BE2C (cell line): ENCODE results near the gene LCLAT1.

Source experiments
- DNase-seq: peaks from one replicate; pipeline ENCODE4 v3.0.0-alpha.2; 2020
- H3K27me3 ChIP-seq: fragments of 250-450 bp; sonication (Bioruptor Pico); 2 replicates; pipeline ENCODE4 v1.5.1; 2020; ENCODE audit warnings: mild to moderate bottlenecking
- H3K36me3 ChIP-seq: fragments of 250-450 bp; sonication (Bioruptor Pico); 2 replicates; pipeline ENCODE4 v1.5.1; 2020; ENCODE audit warnings: mild to moderate bottlenecking
- H3K4me1 ChIP-seq: fragments of 250-450 bp; sonication (Bioruptor Pico); 2 replicates; pipeline ENCODE4 v1.5.1; 2020
- H3K4me3 ChIP-seq: 2 replicates; pipeline ENCODE4 v1.5.1; 2011; ENCODE audit warnings: low read depth, low read length
- H3K9me3 ChIP-seq: fragments of 250-450 bp; sonication (Bioruptor Pico); 2 replicates; pipeline ENCODE4 v1.5.1; 2020
- TF ChIP-seq, protein P1 (sequence below): IDR thresholded peaks from 2 replicates; pipeline ENCODE4 v1.5.1; 2012; ENCODE audit warnings: mild to moderate bottlenecking, low read depth, low read length

Gene LCLAT1

DNA sequence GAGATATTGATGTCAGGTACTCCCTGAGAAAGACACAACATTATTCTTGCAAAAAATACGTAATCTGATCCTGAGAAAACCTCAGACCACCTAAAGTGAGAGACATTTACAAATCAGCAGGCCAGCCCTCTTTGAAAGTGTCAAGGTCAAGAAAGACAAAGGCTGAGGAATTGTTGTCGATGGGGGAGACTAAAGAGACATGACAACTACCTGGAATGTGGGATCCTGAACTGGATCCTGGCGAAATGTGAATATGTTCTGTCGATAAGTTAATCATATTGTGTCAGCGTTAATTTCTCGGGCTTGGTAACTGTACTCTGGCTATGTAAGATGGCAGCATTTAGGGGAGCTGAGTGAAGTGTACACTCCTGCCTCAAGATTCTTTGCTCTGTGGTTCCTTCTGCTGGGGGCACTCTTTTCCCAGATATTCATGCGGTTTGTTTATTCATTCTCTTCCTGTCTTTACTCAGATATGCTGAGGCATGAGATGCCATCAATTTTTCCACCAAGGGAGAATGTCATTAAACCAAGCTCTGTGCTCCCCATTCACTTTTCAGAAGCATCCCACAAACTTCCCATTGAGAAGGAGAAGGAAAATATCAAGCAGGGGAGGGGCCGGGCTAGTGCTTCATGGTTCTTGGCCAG lies 205.3 kb downstream of the LCLAT1 start:
- no peaks in the 10 kb centered on the region for H3K4me1 ChIP-seq
- no peak overlapping the region for H3K4me3 ChIP-seq
- H3K36me3 ChIP-seq = no peaks in the 10 kb centered on the region
- no peaks in the 10 kb centered on the region for H3K27me3 ChIP-seq
- DNase-seq = no peak
- no peaks in the 10 kb centered on the region for H3K9me3 ChIP-seq
- TF ChIP-seq, protein P1, sequence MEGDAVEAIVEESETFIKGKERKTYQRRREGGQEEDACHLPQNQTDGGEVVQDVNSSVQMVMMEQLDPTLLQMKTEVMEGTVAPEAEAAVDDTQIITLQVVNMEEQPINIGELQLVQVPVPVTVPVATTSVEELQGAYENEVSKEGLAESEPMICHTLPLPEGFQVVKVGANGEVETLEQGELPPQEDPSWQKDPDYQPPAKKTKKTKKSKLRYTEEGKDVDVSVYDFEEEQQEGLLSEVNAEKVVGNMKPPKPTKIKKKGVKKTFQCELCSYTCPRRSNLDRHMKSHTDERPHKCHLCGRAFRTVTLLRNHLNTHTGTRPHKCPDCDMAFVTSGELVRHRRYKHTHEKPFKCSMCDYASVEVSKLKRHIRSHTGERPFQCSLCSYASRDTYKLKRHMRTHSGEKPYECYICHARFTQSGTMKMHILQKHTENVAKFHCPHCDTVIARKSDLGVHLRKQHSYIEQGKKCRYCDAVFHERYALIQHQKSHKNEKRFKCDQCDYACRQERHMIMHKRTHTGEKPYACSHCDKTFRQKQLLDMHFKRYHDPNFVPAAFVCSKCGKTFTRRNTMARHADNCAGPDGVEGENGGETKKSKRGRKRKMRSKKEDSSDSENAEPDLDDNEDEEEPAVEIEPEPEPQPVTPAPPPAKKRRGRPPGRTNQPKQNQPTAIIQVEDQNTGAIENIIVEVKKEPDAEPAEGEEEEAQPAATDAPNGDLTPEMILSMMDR = no peak

DNA sequence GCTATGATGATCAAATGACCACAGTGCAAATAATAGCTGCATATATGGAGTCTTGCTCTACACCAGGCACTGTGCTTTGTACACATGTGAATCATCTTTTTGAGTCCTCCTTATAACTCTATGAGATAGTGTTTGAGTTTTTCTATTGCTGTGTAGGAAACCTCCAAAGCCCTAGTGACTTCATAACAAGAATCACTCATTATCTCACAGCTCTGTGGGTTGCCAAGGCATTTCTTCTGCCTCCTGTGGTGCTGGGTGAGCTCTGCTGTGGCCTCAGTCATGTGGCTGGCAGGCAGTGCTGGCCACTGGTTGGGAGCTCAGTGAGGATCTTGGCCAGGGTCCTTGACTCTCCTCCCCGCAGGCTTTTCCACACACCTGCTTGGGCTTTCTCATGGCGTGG lies 206.8 kb downstream of the LCLAT1 start:
- no peak for DNase-seq
- Histone ChIP-seq H3K4me3 (no peak overlapping the region), H3K36me3 (no peaks in the 10 kb centered on the region), H3K27me3 (no peaks in the 10 kb centered on the region), H3K9me3 (no peaks in the 10 kb centered on the region), H3K4me1 (no peaks in the 10 kb centered on the region)
- TF ChIP-seq, protein P1 = no peak

DNA sequence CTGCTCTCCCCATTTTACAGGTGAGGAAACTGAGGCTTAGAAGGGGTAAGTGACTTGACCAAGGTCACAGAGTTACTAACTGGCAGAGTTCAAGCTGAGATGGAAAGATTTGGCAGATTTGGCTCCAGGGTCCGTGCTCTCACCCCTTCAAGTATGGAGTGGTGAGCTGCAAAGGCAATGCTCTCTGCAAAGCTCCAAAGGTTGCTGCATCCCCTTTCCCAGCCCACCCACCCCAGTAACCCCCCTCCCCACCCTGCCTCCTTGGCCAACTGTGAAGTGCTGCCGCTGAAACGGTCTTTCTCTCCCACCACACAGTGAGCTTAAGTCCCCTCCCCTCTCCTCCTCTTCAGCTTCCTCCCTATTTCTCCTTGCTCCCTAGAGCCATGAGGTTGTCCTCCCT lies 207.4 kb downstream of the LCLAT1 start:
- Histone ChIP-seq H3K36me3 (no peaks in the 10 kb centered on the region), H3K9me3 (no peaks in the 10 kb centered on the region), H3K4me3 (no peak overlapping the region), H3K27me3 (no peaks in the 10 kb centered on the region), H3K4me1 (no peaks in the 10 kb centered on the region)
- TF ChIP-seq, protein P1 = no peak
- no peak for DNase-seq

DNA sequence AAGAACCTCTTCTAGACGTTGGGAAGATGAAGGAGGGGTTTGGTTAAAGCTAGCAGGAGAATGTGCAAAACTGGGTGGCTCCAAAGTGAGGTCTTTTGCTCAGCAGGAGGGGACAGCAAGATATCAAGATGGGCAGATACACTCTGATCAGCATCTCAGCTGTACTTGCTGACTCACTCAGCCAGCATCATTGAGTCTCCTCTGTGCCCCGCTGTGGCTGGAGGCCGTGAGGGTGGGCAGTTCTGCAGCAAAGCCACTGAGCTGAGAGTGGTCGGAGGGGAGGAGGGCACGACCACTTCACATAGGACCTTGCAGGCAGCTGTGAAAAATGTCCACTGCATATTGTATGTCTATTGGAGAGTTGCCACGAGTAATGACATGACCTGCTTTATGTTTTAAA lies 208.2 kb downstream of the LCLAT1 start:
- no peaks in the 10 kb centered on the region for H3K4me1 ChIP-seq
- H3K9me3 ChIP-seq = no peaks in the 10 kb centered on the region
- TF ChIP-seq, protein P1 = no peak
- no peaks in the 10 kb centered on the region for H3K27me3 ChIP-seq
- no peak for DNase-seq
- no peak overlapping the region for H3K4me3 ChIP-seq
- H3K36me3 ChIP-seq = no peaks in the 10 kb centered on the region

DNA sequence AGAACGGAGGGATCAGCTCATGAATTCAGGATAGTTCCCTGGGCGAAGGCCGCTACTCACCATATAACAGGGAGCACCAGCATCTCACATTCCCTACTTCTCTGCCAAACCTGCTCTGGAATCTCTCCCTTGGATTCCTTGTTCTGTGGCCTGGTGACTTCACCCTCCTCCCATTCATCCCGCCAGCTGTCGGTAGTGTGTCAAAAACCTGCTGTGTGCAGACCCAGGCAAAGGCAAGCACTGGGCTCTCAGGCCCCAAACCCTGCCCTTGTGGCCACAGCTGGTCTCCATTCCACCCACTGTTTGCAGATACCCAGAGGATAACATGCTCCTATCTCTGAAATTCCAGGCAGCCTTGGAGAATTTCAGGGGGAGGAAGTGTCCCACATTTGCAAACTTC lies 208.6 kb downstream of the LCLAT1 start:
- TF ChIP-seq, protein P1 = no peak
- DNase-seq = no peak
- Histone ChIP-seq H3K4me3 (no peak overlapping the region), H3K9me3 (no peaks in the 10 kb centered on the region), H3K27me3 (no peaks in the 10 kb centered on the region), H3K36me3 (no peaks in the 10 kb centered on the region), H3K4me1 (no peaks in the 10 kb centered on the region)

DNA sequence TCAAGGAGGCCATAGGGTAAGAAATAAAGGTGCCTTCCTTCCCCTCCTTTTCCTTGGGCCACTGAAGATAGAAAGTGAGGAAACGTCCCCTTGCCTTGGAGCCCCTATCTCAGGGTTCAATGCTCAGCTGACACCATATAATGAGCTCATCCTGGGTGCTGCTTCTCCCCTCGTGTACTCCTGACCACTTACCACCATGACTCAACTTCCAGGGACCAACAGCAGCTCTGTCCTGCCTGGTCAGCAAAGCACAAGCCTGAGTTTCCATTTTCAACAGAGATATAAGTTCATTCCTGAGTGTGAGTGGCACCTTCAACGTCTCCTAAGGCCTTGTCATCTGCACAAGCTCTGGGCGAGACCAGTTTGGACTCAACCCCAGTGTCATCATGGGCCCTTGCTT lies 209.0 kb downstream of the LCLAT1 start:
- no peaks in the 10 kb centered on the region for H3K4me1 ChIP-seq
- TF ChIP-seq, protein P1 = no peak
- DNase-seq = no peak
- no peak overlapping the region for H3K4me3 ChIP-seq
- H3K27me3 ChIP-seq = no peaks in the 10 kb centered on the region
- no peaks in the 10 kb centered on the region for H3K36me3 ChIP-seq
- no peaks in the 10 kb centered on the region for H3K9me3 ChIP-seq
